IMR-90 (cell line): ENCODE results near the gene SMIM44.

ENCODE experiments used
- BHLHE40 ChIP-seq: fragments of 150-350 bp; IDR thresholded peaks from 2 replicates; pipeline ENCODE4 v1.6.1; 2016; ENCODE audit warnings: mild to moderate bottlenecking, low read depth, low read length
- MAFK ChIP-seq: IDR thresholded peaks from 2 replicates; pipeline ENCODE4 v1.6.1; 2012; ENCODE audit warnings: low read depth, low read length, improper control_type of control experiment
- NFE2L2 ChIP-seq: fragments of 150-350 bp; IDR thresholded peaks from 2 replicates; pipeline ENCODE4 v1.6.1; 2016; ENCODE audit warnings: low read depth, mild to moderate bottlenecking, low read length
- RCOR1 ChIP-seq: IDR thresholded peaks from 2 replicates; pipeline ENCODE4 v1.6.1; 2012; ENCODE audit warnings: mild to moderate bottlenecking, low read length, improper control_type of control experiment; ENCODE audit not compliant: insufficient replicate concordance
- RFX5 ChIP-seq: IDR thresholded peaks from 2 replicates; pipeline ENCODE4 v1.8.0; 2012; ENCODE audit warnings: low read depth, mild to moderate bottlenecking, low read length, moderate library complexity
- TF ChIP-seq, protein P1 (sequence below): conservative IDR thresholded peaks from 2 replicates; pipeline ENCODE4 v1.5.1; 2012; ENCODE audit warnings: mild to moderate bottlenecking, low read depth, low read length, improper control_type of control experiment
- TF ChIP-seq, protein P2 (sequence below): fragments of 150-350 bp; IDR thresholded peaks from 2 replicates; pipeline ENCODE4 v1.6.1; 2017; ENCODE audit warnings: mild to moderate bottlenecking, antibody characterized with exemption, low read length, low read depth

- TF ChIP-seq, protein P1, sequence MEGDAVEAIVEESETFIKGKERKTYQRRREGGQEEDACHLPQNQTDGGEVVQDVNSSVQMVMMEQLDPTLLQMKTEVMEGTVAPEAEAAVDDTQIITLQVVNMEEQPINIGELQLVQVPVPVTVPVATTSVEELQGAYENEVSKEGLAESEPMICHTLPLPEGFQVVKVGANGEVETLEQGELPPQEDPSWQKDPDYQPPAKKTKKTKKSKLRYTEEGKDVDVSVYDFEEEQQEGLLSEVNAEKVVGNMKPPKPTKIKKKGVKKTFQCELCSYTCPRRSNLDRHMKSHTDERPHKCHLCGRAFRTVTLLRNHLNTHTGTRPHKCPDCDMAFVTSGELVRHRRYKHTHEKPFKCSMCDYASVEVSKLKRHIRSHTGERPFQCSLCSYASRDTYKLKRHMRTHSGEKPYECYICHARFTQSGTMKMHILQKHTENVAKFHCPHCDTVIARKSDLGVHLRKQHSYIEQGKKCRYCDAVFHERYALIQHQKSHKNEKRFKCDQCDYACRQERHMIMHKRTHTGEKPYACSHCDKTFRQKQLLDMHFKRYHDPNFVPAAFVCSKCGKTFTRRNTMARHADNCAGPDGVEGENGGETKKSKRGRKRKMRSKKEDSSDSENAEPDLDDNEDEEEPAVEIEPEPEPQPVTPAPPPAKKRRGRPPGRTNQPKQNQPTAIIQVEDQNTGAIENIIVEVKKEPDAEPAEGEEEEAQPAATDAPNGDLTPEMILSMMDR = no peak
- no peak for TF ChIP-seq NFE2L2
- no peak for TF ChIP-seq MAFK
- TF ChIP-seq RCOR1 = no peak
- TF ChIP-seq RFX5 = no peak
- TF ChIP-seq, protein P2, sequence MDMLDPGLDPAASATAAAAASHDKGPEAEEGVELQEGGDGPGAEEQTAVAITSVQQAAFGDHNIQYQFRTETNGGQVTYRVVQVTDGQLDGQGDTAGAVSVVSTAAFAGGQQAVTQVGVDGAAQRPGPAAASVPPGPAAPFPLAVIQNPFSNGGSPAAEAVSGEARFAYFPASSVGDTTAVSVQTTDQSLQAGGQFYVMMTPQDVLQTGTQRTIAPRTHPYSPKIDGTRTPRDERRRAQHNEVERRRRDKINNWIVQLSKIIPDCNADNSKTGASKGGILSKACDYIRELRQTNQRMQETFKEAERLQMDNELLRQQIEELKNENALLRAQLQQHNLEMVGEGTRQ = no peak
- no peak for TF ChIP-seq BHLHE40
These were observed 35.9 kb upstream of the SMIM44 start for GRCh38 chr19:3519126-3519525.
